Small intestine (tissue), 7 donors: ENCODE results near the gene NR1D1. TPM values are rescaled to one million over a fixed set of nuclear protein-coding genes. Genes with fewer than 3 reads are reported as not detected.

Experiments
- DNase-seq, 2 donors: peaks; one replicate each; pipeline versions ENCODE4 v3.0.0 to v3.0.0-alpha.2; 2013
- FAIRE-seq: peaks from 2 replicates; lab custom pipeline; 2012; peaks lifted over from hg19 to GRCh38; lab: Jason Lieb, UNC
- H3K27ac ChIP-seq, 3 donors: one replicate each; pipeline ENCODE4 v1.5.1; 2013; ENCODE audit warnings: low read length in 2 of 3, mild to moderate bottlenecking in 2 of 3, control low read depth in 1 of 3, inconsistent platforms in 1 of 3, low read depth in 1 of 3, moderate library complexity in 1 of 3
- H3K27me3 ChIP-seq, 3 donors: one replicate each; pipeline ENCODE4 v1.6.1; 2013; ENCODE audit warnings: low read length in 3 of 3, inconsistent platforms in 1 of 3; ENCODE audit not compliant: control insufficient read depth in 3 of 3, insufficient read depth in 3 of 3
- H3K36me3 ChIP-seq, 3 donors: one replicate each; pipeline ENCODE4 v1.6.1; 2013; ENCODE audit warnings: low read length in 3 of 3, inconsistent platforms in 1 of 3, low read depth in 1 of 3, mild to moderate bottlenecking in 1 of 3, moderate library complexity in 1 of 3; ENCODE audit not compliant: control insufficient read depth in 3 of 3, insufficient read depth in 2 of 3
- H3K4me1 ChIP-seq, 3 donors: one replicate each; pipeline ENCODE4 v1.6.1; 2013; ENCODE audit warnings: low read length in 2 of 3, inconsistent platforms in 1 of 3, low read depth in 1 of 3, mild to moderate bottlenecking in 1 of 3, moderate library complexity in 1 of 3; ENCODE audit not compliant: control insufficient read depth in 3 of 3, insufficient read depth in 2 of 3
- H3K4me3 ChIP-seq, 3 donors: one replicate each; pipeline ENCODE4 v1.5.1; 2013; ENCODE audit warnings: low read length in 3 of 3, control low read depth in 1 of 3, inconsistent platforms in 1 of 3, low read depth in 1 of 3, mild to moderate bottlenecking in 1 of 3, moderate library complexity in 1 of 3
- H3K9me3 ChIP-seq, 2 donors: one replicate each; pipeline ENCODE4 v1.6.1; 2013; ENCODE audit warnings: low read depth in 1 of 2, low read length in 1 of 2; ENCODE audit not compliant: control insufficient read depth in 2 of 2, insufficient read depth in 1 of 2
- WGBS, 3 donors: extraction: QIAGEN DNeasy Blood & Tissue Kit; methylation state at CpG; one replicate each; pipeline ENCODE4 v1.1.7; 2013; 5-methylcytosine and 5-hydroxymethylcytosine counted together
- polyA plus RNA-seq, 4 donors: library from polyadenylated mRNA; stranded (reverse) in 3 of 4; unstranded in 1 of 4; fragments of 200-250 nt in 3 of 4; fragments of 120-200 nt in 1 of 4; gene quantifications; one replicate each; pipeline versions ENCODE4 v1.2.1 to v1.2.3, GENCODE V29; 2013
- donor health status: healthy with polysubstance abuse.
- donor health status: control.
- donor health status: control.
- donor health status: Bipolar disorder and iron deficiency.
- donor health status: healthy.

NR1D1 gene
- polyA plus RNA-seq, 4 donors: 2.7 to 25.1 (median 12.1) TPM

DNA sequence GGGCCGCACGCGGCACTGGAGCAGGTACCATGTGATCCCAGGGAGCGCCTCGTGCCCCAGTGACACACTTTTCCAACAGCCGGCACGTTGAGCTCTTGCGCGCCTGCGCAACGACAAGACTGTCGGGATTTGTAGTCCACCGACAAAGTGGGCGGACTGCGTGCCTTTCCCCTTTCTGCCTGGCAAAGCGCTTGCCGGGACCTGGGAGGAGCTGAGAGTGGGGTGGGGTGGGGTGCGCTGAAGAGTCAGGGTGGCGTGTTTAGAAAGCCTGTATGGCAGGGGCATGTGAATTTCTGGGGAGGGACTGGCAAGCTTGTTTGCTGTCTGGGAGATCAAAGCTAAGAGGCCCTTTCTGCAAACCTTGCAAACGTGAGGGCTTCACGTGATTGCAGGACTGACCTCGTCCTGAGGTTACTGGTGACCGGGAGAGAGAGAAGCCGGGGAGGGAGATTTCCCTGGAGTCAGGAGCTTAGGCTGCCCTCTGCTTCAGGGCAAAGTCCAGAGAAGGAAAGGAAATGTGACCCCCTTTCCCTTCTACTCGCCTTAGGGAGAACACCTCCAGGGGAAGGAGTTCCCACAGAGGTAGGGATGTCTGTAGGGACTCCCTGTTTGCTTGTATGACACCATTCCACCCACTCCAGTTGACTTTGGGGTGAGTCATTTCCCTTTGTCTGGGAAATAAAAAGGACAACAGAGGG lies 429 bp upstream of the NR1D1 start:
- no peak for FAIRE-seq
- peaks cover 8 to 82% (median 26%) of the 10 kb centered on the region in 3 donors for H3K4me1 ChIP-seq
- DNase-seq: peak; percentile 98 to 99
- WGBS, 3 donors: 0 to 1% (median 1%) methylated on average over 24 to 25 of the region's 25 CpGs
- H3K9me3 ChIP-seq: no peaks in the 10 kb centered on the region
- H3K4me3 ChIP-seq: peak overlapping the region in 2 of 3 donors; percentile 62 to 66
- no peaks in the 10 kb centered on the region for H3K27me3 ChIP-seq
- H3K36me3 ChIP-seq: peaks cover 0 to 17% (median 7%) of the 10 kb centered on the region in 3 donors
- H3K27ac ChIP-seq: peak overlapping the region; percentile 86 to 96 (median 92)

DNA sequence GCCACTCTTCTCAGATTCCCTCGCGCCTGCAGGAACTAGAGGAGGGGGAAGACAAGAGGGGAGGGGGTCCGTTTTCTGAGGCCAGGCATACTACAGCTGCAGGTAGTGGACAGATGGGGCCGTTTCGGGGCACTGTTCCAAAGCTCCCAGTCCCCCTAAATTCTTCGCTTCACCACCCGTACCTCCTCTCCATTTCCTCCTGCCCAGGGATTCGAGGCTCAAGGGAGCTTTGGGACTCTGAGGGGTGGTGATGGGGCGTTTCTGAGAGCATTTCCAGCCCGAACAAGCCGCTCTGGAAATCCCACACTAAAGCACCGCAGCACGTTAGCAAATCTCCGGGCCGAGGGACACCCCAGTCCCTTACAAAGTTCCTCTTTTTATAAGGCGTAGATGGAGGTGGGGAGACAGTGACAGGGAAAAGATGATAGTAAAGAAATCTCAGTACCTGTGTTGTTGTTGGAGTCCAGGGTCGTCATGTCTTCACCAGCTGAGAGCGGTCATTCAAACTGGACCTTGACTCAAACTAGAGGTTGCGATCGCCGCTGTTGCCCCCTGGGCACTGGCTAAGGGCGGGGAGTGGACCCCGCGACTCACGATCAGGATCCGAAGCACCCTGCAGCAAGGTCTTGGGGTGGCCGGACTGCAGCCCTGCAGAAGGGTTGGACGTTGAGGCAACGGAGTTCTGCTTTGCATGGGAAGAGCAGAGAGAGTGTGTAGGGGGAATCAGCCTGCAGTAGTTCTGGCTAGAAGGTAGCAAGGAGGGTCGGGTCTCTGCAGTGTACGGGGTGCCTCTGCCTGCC lies 570 bp downstream of the NR1D1 start:
- H3K36me3 ChIP-seq: peaks cover 0 to 27% (median 9%) of the 10 kb centered on the region in 3 donors
- H3K9me3 ChIP-seq: no peaks in the 10 kb centered on the region
- no peaks in the 10 kb centered on the region for H3K27me3 ChIP-seq
- peak overlapping the region; percentile 86 to 96 (median 96) for H3K27ac ChIP-seq
- 1 to 3% (median 3%) methylated on average over 30 to 31 of the region's 31 CpGs for whole genome bisulfite sequencing, 3 donors
- peaks cover 11 to 77% (median 24%) of the 10 kb centered on the region in 3 donors for H3K4me1 ChIP-seq
- FAIRE-seq: no peak
- H3K4me3 ChIP-seq: peak overlapping the region; percentile 62 to 68 (median 66)
- no peak for DNase-seq

- 0 to 1% (median 1%) methylated on average over 39 to 52 of the region's 52 CpGs for WGBS, 3 donors
- DNase-seq (peak; percentile 99 to 100), FAIRE-seq (no peak)
- Histone ChIP-seq H3K36me3 (peaks cover 3 to 35% (median 12%) of the 10 kb centered on the region in 3 donors), H3K27ac (peak overlapping the region; percentile 93 to 99 (median 96)), H3K4me3 (peak overlapping the region; percentile 62 to 68 (median 66)), H3K27me3 (no peaks in the 10 kb centered on the region), H3K9me3 (no peaks in the 10 kb centered on the region), H3K4me1 (peaks cover 11 to 69% (median 24%) of the 10 kb centered on the region in 3 donors)
Measured at GRCh38 chr17:40098846-40099618, 1.4 kb downstream of the NR1D1 start.

GRCh38 chr17:40097931-40098845 lies 2.2 kb downstream of the NR1D1 start:
- no peaks in the 10 kb centered on the region for H3K27me3 ChIP-seq
- DNase-seq (peak; percentile 92 to 99), FAIRE-seq (no peak)
- peak overlapping the region; percentile 93 to 99 (median 96) for H3K27ac ChIP-seq
- peaks cover 7 to 43% (median 20%) of the 10 kb centered on the region in 3 donors for H3K36me3 ChIP-seq
- peak overlapping the region in 1 of 3 donors; percentile 34 for H3K4me3 ChIP-seq
- H3K9me3 ChIP-seq: no peaks in the 10 kb centered on the region
- H3K4me1 ChIP-seq: peaks cover 6 to 60% (median 18%) of the 10 kb centered on the region in 3 donors
- 17 to 40% (median 21%) methylated on average over 9 of the region's 9 CpGs for WGBS, 3 donors

DNA sequence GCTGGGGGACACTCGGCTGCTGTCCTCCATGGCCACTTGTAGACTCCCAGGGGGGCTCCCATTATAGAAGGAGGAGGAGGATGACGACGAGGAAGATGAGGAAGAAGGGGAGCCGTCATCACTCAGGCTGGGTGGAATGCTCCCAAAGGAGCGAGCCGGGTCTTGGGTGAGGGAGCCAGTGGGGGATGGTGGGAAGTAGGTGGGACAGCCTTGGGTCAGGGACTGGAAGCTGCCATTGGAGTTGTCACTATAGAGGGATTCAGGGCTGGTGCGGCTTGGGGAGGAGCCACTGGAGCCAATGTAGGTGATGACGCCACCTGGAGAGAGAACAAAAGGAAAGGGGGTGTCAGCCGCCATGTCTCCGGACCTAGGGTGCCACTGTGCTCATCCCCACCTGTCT lies 3.3 kb downstream of the NR1D1 start:
- Histone ChIP-seq H3K4me1 (peaks cover 2 to 55% (median 16%) of the 10 kb centered on the region in 3 donors), H3K27me3 (no peaks in the 10 kb centered on the region), H3K27ac (peak overlapping the region; percentile 93 to 99 (median 96)), H3K36me3 (peaks cover 7 to 54% (median 20%) of the 10 kb centered on the region in 3 donors), H3K4me3 (no peak overlapping the region), H3K9me3 (no peaks in the 10 kb centered on the region)
- DNase-seq (no peak), FAIRE-seq (no peak)
- 76 to 88% (median 87%) methylated on average over 10 of the region's 10 CpGs for WGBS, 3 donors

- peaks cover 7 to 63% (median 20%) of the 10 kb centered on the region in 3 donors for H3K36me3 ChIP-seq
- DNase-seq: peak; percentile 38 to 65
- FAIRE-seq: no peak
- H3K9me3 ChIP-seq: no peaks in the 10 kb centered on the region
- no peak overlapping the region for H3K4me3 ChIP-seq
- H3K27me3 ChIP-seq: no peaks in the 10 kb centered on the region
- WGBS, 3 donors: 48 to 73% (median 54%) methylated on average over 23 of the region's 23 CpGs
- peaks cover 2 to 46% (median 12%) of the 10 kb centered on the region in 3 donors for H3K4me1 ChIP-seq
- peak overlapping the region; percentile 26 to 99 (median 96) for H3K27ac ChIP-seq
Measured at GRCh38 chr17:40095944-40096791, 4.2 kb downstream of the NR1D1 start.
